IMR-90 (cell line): ENCODE measurements around the gene GRM2. TPM values are rescaled to one million over a fixed set of nuclear protein-coding genes. Genes with fewer than 3 reads are reported as not detected.

Source experiments
- ATAC-seq: fragments of 200-7000 bp; cut with Tn5 transposase; 2 replicates; pipeline ENCODE4 v1.9.1; 2020; ENCODE audit warnings: low read depth, mild to moderate bottlenecking, moderate library complexity
- BruUV-seq: library from RNA; stranded (reverse); fragments of 400-500 nt; replicated peaks from 2 replicates; lab custom pipeline; 2021; lab: Mats Ljungman, UMichigan
- CTCF ChIA-PET: fragments of 300-600 bp; formaldehyde crosslinking; extraction: SDS; loops from one replicate; lab custom pipeline; 2021; ENCODE audit warnings: antibody characterized with exemption; lab: Yijun Ruan, JAX
- POLR2A ChIA-PET: fragments of 300-600 bp; sonication (Branson Sonifier 250); formaldehyde crosslinking; loops from one replicate; lab custom pipeline; 2022; ENCODE audit warnings: antibody characterized with exemption; ENCODE audit not compliant: unreplicated experiment; lab: Charles Lee
- DNase-seq: peaks from one replicate; pipeline ENCODE4 v3.0.0; 2013
- H2AFZ ChIP-seq: replicated peaks from 2 replicates; pipeline ENCODE3; 2013; ENCODE audit warnings: low read length, mild to moderate bottlenecking; ENCODE audit not compliant: poor library complexity
- H2AK5ac ChIP-seq: 2 replicates; pipeline ENCODE4 v1.6.1; 2013; ENCODE audit warnings: low read depth, low read length, inconsistent platforms
- H2AK9ac ChIP-seq: replicated peaks from 2 replicates; pipeline ENCODE3; 2013; ENCODE audit warnings: mild to moderate bottlenecking, low read depth, low read length, moderate library complexity; ENCODE audit not compliant: poor library complexity
- H2BK120ac ChIP-seq: 2 replicates; pipeline ENCODE4 v1.6.1; 2013; ENCODE audit warnings: low read depth, low read length, inconsistent platforms
- H2BK15ac ChIP-seq: 3 replicates; pipeline ENCODE4 v1.6.1; 2013; ENCODE audit warnings: low read depth, low read length, inconsistent platforms
- H2BK20ac ChIP-seq: 2 replicates; pipeline ENCODE4 v1.6.1; 2013; ENCODE audit warnings: low read depth, mild to moderate bottlenecking, inconsistent platforms, low read length, moderate library complexity
- H2BK5ac ChIP-seq: 2 replicates; pipeline ENCODE4 v1.6.1; 2013; ENCODE audit warnings: mild to moderate bottlenecking, low read depth, low read length, inconsistent platforms; ENCODE audit not compliant: poor library complexity, severe bottlenecking
- H3K14ac ChIP-seq: replicated peaks from 2 replicates; pipeline ENCODE4 v1.6.1; 2013; ENCODE audit warnings: low read depth, low read length, inconsistent platforms
- H3K18ac ChIP-seq: 2 replicates; pipeline ENCODE4 v1.6.1; 2013; ENCODE audit warnings: low read depth, low read length, control low read depth
- H3K23ac ChIP-seq: 2 replicates; pipeline ENCODE4 v1.6.1; 2013; ENCODE audit warnings: low read depth, low read length, inconsistent platforms
- H3K27ac ChIP-seq: 2 replicates; pipeline ENCODE4 v1.5.1; 2013; ENCODE audit warnings: mild to moderate bottlenecking, control low read depth, low read length; ENCODE audit not compliant: insufficient read depth
- H3K27me3 ChIP-seq: 2 replicates; pipeline ENCODE4 v1.6.1; 2013; ENCODE audit warnings: low read length; ENCODE audit not compliant: control insufficient read depth, insufficient read depth
- H3K36me3 ChIP-seq: 2 replicates; pipeline ENCODE4 v1.6.1; 2013; ENCODE audit warnings: low read length, mixed read lengths; ENCODE audit not compliant: control insufficient read depth, insufficient read depth
- H3K4ac ChIP-seq: 2 replicates; pipeline ENCODE4 v1.6.1; 2013; ENCODE audit warnings: low read depth, low read length, inconsistent platforms
- H3K4me1 ChIP-seq: 2 replicates; pipeline ENCODE4 v1.6.1; 2013; ENCODE audit warnings: low read length, mixed read lengths; ENCODE audit not compliant: control insufficient read depth, insufficient read depth
- H3K4me2 ChIP-seq: 2 replicates; pipeline ENCODE4 v1.6.1; 2013; ENCODE audit warnings: low read depth, mild to moderate bottlenecking, control low read depth, low read length, moderate library complexity
- H3K4me3 ChIP-seq: 2 replicates; pipeline ENCODE4 v1.5.1; 2013; ENCODE audit warnings: low read depth, mild to moderate bottlenecking, control low read depth, low read length, moderate library complexity; ENCODE audit not compliant: insufficient read depth
- H3K56ac ChIP-seq: 2 replicates; pipeline ENCODE4 v1.6.1; 2013; ENCODE audit warnings: low read length, inconsistent platforms; ENCODE audit not compliant: insufficient read depth; ENCODE audit errors: extremely low read depth
- H3K79me1 ChIP-seq, 2 experiments: 2 replicates each; pipeline ENCODE4 v1.6.1; 2013; ENCODE audit warnings: low read length in 2 of 2, inconsistent platforms in 1 of 2, low read depth in 1 of 2
- H3K9ac ChIP-seq: 2 replicates; pipeline ENCODE4 v1.6.1; 2013; ENCODE audit warnings: low read depth, low read length, control low read depth
- H3K9me1 ChIP-seq: 2 replicates; pipeline ENCODE4 v1.6.1; 2013; ENCODE audit warnings: low read length, inconsistent platforms; ENCODE audit not compliant: insufficient read depth
- H3K9me3 ChIP-seq: 2 replicates; pipeline ENCODE4 v1.6.1; 2013; ENCODE audit warnings: low read length; ENCODE audit not compliant: control insufficient read depth, insufficient read depth
- H4K20me1 ChIP-seq: 2 replicates; pipeline ENCODE4 v1.6.1; 2013; ENCODE audit warnings: low read length, inconsistent platforms; ENCODE audit not compliant: insufficient read depth
- H4K5ac ChIP-seq: 2 replicates; pipeline ENCODE4 v1.6.1; 2013; ENCODE audit warnings: mild to moderate bottlenecking, low read depth, low read length, control low read depth
- H4K8ac ChIP-seq, 2 experiments: 2 replicates each; pipeline ENCODE4 v1.6.1; 2013; ENCODE audit warnings: low read depth in 2 of 2, low read length in 2 of 2, control low read depth in 1 of 2, inconsistent platforms in 1 of 2
- H4K91ac ChIP-seq: 2 replicates; pipeline ENCODE4 v1.6.1; 2013; ENCODE audit warnings: low read depth, low read length, inconsistent platforms; ENCODE audit not compliant: insufficient read depth
- BHLHE40 ChIP-seq: fragments of 150-350 bp; IDR thresholded peaks from 2 replicates; pipeline ENCODE4 v1.6.1; 2016; ENCODE audit warnings: mild to moderate bottlenecking, low read depth, low read length
- CEBPB ChIP-seq: IDR thresholded peaks from 2 replicates; pipeline ENCODE4 v1.6.1; 2012; ENCODE audit warnings: low read depth, low read length, improper control_type of control experiment
- CHD1 ChIP-seq: IDR thresholded peaks from 2 replicates; pipeline ENCODE4 v1.6.1; 2012; ENCODE audit warnings: low read depth, low read length, improper control_type of control experiment
- FOS ChIP-seq: fragments of 150-350 bp; IDR thresholded peaks from 2 replicates; pipeline ENCODE4 v1.6.1; 2016; ENCODE audit warnings: low read depth, low read length
- MAFK ChIP-seq: IDR thresholded peaks from 2 replicates; pipeline ENCODE4 v1.6.1; 2012; ENCODE audit warnings: low read depth, low read length, improper control_type of control experiment
- MAZ ChIP-seq: IDR thresholded peaks from 2 replicates; pipeline ENCODE4 v1.6.1; 2012; ENCODE audit warnings: low read depth, mild to moderate bottlenecking, low read length, improper control_type of control experiment, moderate library complexity, borderline replicate concordance
- MXI1 ChIP-seq: IDR thresholded peaks from 2 replicates; pipeline ENCODE4 v1.6.1; 2012; ENCODE audit warnings: low read depth, mild to moderate bottlenecking, low read length, moderate library complexity, borderline replicate concordance
- NFE2L2 ChIP-seq: fragments of 150-350 bp; IDR thresholded peaks from 2 replicates; pipeline ENCODE4 v1.6.1; 2016; ENCODE audit warnings: low read depth, mild to moderate bottlenecking, low read length
- POLR2A ChIP-seq: IDR thresholded peaks from 2 replicates; pipeline ENCODE4 v1.6.1; 2012; ENCODE audit warnings: mild to moderate bottlenecking, low read depth, low read length
- RAD21 ChIP-seq: IDR thresholded peaks from 2 replicates; pipeline ENCODE4 v1.6.1; 2012; ENCODE audit warnings: low read length, improper control_type of control experiment
- RCOR1 ChIP-seq: IDR thresholded peaks from 2 replicates; pipeline ENCODE4 v1.6.1; 2012; ENCODE audit warnings: mild to moderate bottlenecking, low read length, improper control_type of control experiment; ENCODE audit not compliant: insufficient replicate concordance
- RFX5 ChIP-seq: IDR thresholded peaks from 2 replicates; pipeline ENCODE4 v1.8.0; 2012; ENCODE audit warnings: low read depth, mild to moderate bottlenecking, low read length, moderate library complexity
- SMC3 ChIP-seq: fragments of 150-350 bp; IDR thresholded peaks from 2 replicates; pipeline ENCODE4 v1.6.1; 2016; ENCODE audit warnings: low read depth, mild to moderate bottlenecking, antibody characterized with exemption, low read length, moderate library complexity
- WGBS, 2 experiments: methylation state at CpG; one replicate each; pipeline versions ENCODE4 v1.1.5 to v1.1.7; 2013; ENCODE audit warnings: missing lambda C conversion rate in 2 of 2; ENCODE audit not compliant: insufficient read length in 1 of 2; ENCODE audit errors: extremely low coverage in 2 of 2; 5-methylcytosine and 5-hydroxymethylcytosine counted together
- dilution Hi-C: fragments of 300-500 bp; cut with HindIII; formaldehyde crosslinking; loops from one replicate; pipeline ENCODE4 v1.14.3; 2018; ENCODE audit warnings: low sequenced_read_pairs; ENCODE audit not compliant: unreplicated experiment
- in situ Hi-C: fragments of 300-500 bp; cut with MboI; formaldehyde crosslinking; loops from 3 replicates; pipeline ENCODE4 v1.14.3; 2019; ENCODE audit warnings: low sequenced_read_pairs, inconsistent platforms, mixed read lengths
- intact Hi-C: fragments of 100-400 bp; cut with micrococcal nuclease; formaldehyde crosslinking; loops from 2 replicates; pipeline ENCODE4 v1.10.0; 2022
- polyA plus RNA-seq, 3 experiments: library from polyadenylated mRNA; depleted of rRNA; stranded (reverse); fragments of >200 nt; gene quantifications; 2 replicates each; pipeline ENCODE4 v1.2.3, GENCODE V29; 2012; ENCODE audit warnings: low replicate concordance in 1 of 3
- total RNA-seq: library from RNA; depleted of rRNA; stranded (reverse); fragments of >200 nt; gene quantifications from 2 replicates; pipeline ENCODE4 v1.2.3, GENCODE V29; 2012
- TF ChIP-seq, protein P1 (sequence below): conservative IDR thresholded peaks from 2 replicates; pipeline ENCODE4 v1.5.1; 2012; ENCODE audit warnings: mild to moderate bottlenecking, low read depth, low read length, improper control_type of control experiment
- TF ChIP-seq, protein P2 (sequence below): fragments of 150-350 bp; IDR thresholded peaks from 2 replicates; pipeline ENCODE4 v1.6.1; 2016; ENCODE audit warnings: low read depth, mild to moderate bottlenecking, low read length, moderate library complexity, borderline replicate concordance
- TF ChIP-seq, protein P3 (sequence below): fragments of 150-350 bp; IDR thresholded peaks from 2 replicates; pipeline ENCODE4 v1.6.1; 2017; ENCODE audit warnings: mild to moderate bottlenecking, antibody characterized with exemption, low read length, low read depth

GRM2 gene
- total and polyA plus RNA-seq, 2 of the 4 experiments (the other 2 are of a cell fraction): under 0.01 to 0.14 TPM

DNA sequence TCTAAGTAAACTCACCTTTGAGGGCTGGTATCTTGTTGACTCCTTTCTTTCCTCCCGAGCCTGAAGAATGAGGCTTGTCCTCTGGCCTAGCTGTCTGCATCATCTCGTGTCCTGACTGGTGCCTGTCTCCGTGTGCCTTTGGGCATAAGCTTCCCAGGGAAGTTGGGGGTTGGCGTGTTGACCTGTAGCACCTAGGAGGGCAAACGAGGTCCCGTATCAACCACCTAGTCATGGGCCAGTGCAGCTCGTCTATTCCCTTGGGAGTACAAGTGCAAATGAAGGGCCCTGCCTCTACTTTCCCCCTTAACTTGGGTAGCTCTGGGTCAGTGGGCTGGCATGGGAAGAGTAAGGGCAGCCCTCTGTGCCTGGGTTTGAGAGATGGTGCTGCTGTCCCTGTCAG lies 27.1 kb upstream of the GRM2 start:
- Histone ChIP-seq H3K9ac (no peak overlapping the region), H2AFZ (no peak overlapping the region), H3K4me2 (no peak overlapping the region), H2AK5ac (no peak overlapping the region), H3K56ac (no peak overlapping the region), H3K27me3 (no peaks in the 10 kb centered on the region), H3K27ac (no peak overlapping the region), H2BK20ac (no peak overlapping the region), H3K4me1 (peaks cover 9% of the 10 kb centered on the region), H3K4me3 (no peak overlapping the region), H4K5ac (no peak overlapping the region), H3K14ac (no peak overlapping the region), H3K9me1 (peaks cover 11% of the 10 kb centered on the region), H3K79me1 (peaks cover 20 to 48% of the 10 kb centered on the region in 2 experiments; a peak in 3 of 4 replicates), H2BK5ac (no peak overlapping the region), H2BK15ac (no peak overlapping the region), H4K91ac (no peak overlapping the region), H3K23ac (no peak overlapping the region), H2BK120ac (no peak overlapping the region), H3K9me3 (no peaks in the 10 kb centered on the region), H3K4ac (no peak overlapping the region), H2AK9ac (no peak overlapping the region), H4K8ac (no peak overlapping the region), H3K18ac (no peak overlapping the region), H3K36me3 (peaks cover 22% of the 10 kb centered on the region), H4K20me1 (peaks cover 21% of the 10 kb centered on the region)
- ATAC-seq (no peak), DNase-seq (no peak)
- intact Hi-C loops: no loop called here
- in situ Hi-C loops: loop anchor here (5.0 to 25.0 kb wide), 2 partner anchors 177 to 1067 kb away; partner anchors contain the start of genes CISH, DCAF1 and MAPKAPK3
- dilution Hi-C loops: no loop called here
- 87% methylated on average over 4 of the region's 7 CpGs; no CpG with 5 or more reads in 1 of the 2 experiments for WGBS, 2 experiments
- ChIA-PET POLR2A (interaction anchor here (2.8 kb wide), 1 partner anchor 180 kb away, joined by 9 read pairs; the partner anchor contains the start of gene DCAF1), CTCF (interaction anchor here (3.5 kb wide), 1 partner anchor 179 kb away, joined by 34 read pairs; the partner anchor contains the start of gene DCAF1)
- no TSS peak for BruUV-seq
- TF ChIP-seq CHD1: no peak
- TF ChIP-seq MAZ: no peak
- no peak for TF ChIP-seq RAD21
- no peak for TF ChIP-seq RFX5
- TF ChIP-seq MXI1: no peak
- TF ChIP-seq SMC3: no peak
- TF ChIP-seq POLR2A: no peak
- TF ChIP-seq, protein P1, sequence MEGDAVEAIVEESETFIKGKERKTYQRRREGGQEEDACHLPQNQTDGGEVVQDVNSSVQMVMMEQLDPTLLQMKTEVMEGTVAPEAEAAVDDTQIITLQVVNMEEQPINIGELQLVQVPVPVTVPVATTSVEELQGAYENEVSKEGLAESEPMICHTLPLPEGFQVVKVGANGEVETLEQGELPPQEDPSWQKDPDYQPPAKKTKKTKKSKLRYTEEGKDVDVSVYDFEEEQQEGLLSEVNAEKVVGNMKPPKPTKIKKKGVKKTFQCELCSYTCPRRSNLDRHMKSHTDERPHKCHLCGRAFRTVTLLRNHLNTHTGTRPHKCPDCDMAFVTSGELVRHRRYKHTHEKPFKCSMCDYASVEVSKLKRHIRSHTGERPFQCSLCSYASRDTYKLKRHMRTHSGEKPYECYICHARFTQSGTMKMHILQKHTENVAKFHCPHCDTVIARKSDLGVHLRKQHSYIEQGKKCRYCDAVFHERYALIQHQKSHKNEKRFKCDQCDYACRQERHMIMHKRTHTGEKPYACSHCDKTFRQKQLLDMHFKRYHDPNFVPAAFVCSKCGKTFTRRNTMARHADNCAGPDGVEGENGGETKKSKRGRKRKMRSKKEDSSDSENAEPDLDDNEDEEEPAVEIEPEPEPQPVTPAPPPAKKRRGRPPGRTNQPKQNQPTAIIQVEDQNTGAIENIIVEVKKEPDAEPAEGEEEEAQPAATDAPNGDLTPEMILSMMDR: no peak
- no peak for TF ChIP-seq FOS
- TF ChIP-seq, protein P2, sequence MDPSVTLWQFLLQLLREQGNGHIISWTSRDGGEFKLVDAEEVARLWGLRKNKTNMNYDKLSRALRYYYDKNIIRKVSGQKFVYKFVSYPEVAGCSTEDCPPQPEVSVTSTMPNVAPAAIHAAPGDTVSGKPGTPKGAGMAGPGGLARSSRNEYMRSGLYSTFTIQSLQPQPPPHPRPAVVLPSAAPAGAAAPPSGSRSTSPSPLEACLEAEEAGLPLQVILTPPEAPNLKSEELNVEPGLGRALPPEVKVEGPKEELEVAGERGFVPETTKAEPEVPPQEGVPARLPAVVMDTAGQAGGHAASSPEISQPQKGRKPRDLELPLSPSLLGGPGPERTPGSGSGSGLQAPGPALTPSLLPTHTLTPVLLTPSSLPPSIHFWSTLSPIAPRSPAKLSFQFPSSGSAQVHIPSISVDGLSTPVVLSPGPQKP: no peak
- TF ChIP-seq, protein P3, sequence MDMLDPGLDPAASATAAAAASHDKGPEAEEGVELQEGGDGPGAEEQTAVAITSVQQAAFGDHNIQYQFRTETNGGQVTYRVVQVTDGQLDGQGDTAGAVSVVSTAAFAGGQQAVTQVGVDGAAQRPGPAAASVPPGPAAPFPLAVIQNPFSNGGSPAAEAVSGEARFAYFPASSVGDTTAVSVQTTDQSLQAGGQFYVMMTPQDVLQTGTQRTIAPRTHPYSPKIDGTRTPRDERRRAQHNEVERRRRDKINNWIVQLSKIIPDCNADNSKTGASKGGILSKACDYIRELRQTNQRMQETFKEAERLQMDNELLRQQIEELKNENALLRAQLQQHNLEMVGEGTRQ: no peak
- TF ChIP-seq NFE2L2: no peak
- TF ChIP-seq MAFK: no peak
- no peak for TF ChIP-seq CEBPB
- no peak for TF ChIP-seq BHLHE40
- TF ChIP-seq RCOR1: no peak
